Activated CD4-positive, alpha-beta T cell treated with anti-CD3 and anti-CD28 coated beads, Interleukin-2, amount 10 ng/mL, durations not matched to agents 24 days and 14 days (primary cell): ENCODE results near the gene TBC1D9. TPM values are rescaled to one million over a fixed set of nuclear protein-coding genes. Genes with fewer than 3 reads are reported as not detected.
A peak's percentile ranks its signal among the peaks of the same experiment; 100 is the strongest.
"Not testable (repeated sequence)": the region's sequence is repeated elsewhere in the genome, so short reads cannot be mapped to it uniquely, and the experiment has no call there.

Source experiments
- DNase-seq: peaks from one replicate; pipeline ENCODE4 v3.0.0; 2022
- H3K27ac Mint-ChIP-seq: one replicate; pipeline ENCODE4 v1.8.0; 2022; ENCODE audit warnings: mild to moderate bottlenecking, mixed read lengths
- H3K27me3 Mint-ChIP-seq: one replicate; pipeline ENCODE4 v1.8.0; 2022; ENCODE audit warnings: mixed read lengths
- H3K36me3 Mint-ChIP-seq: one replicate; pipeline ENCODE4 v1.8.0; 2022; ENCODE audit warnings: low read depth, mild to moderate bottlenecking, mixed read lengths
- H3K4me1 Mint-ChIP-seq: one replicate; pipeline ENCODE4 v1.8.0; 2021; ENCODE audit warnings: mixed read lengths
- H3K4me3 Mint-ChIP-seq: one replicate; pipeline ENCODE4 v1.8.0; 2022; ENCODE audit warnings: mild to moderate bottlenecking, moderate library complexity, mixed read lengths
- H3K9me3 Mint-ChIP-seq: one replicate; pipeline ENCODE4 v1.8.0; 2021; ENCODE audit warnings: mixed read lengths
- intact Hi-C: fragments of 100-400 bp; cut with micrococcal nuclease; formaldehyde crosslinking; loops from one replicate; pipeline ENCODE4 v1.15.1; 2023
- total RNA-seq: library from RNA; stranded (reverse); gene quantifications from 2 replicates; pipeline ENCODE4 v1.2.3, GENCODE V29; 2022

TBC1D9 gene
- total RNA-seq, result not detected in 2 replicates

- DNase-seq, result no peak
- intact Hi-C loops, result no loop called here
- peak within 1 kb of the TSS; percentile 42 for H3K4me3 Mint-ChIP-seq
- H3K9me3 Mint-ChIP-seq, result no peaks in the 10 kb centered on the region
- no peak within 1 kb of the TSS for H3K27ac Mint-ChIP-seq
- no peaks in the 10 kb centered on the region for H3K36me3 Mint-ChIP-seq
- no peaks in the 10 kb centered on the region for H3K4me1 Mint-ChIP-seq
- peaks cover 56% of the 10 kb centered on the region for H3K27me3 Mint-ChIP-seq
These were observed at the start of gene TBC1D9 for GRCh38 chr4:140756319-140757231. TBC1D9 (minus strand) TSS chr4:140756385; CDS start chr4:140756045, 340 bp downstream.

GRCh38 chr4:140805293-140805692 lies 49.1 kb upstream of the TBC1D9 start:
- Mint-ChIP-seq H3K27ac (no peak overlapping the region), H3K27me3 (peaks cover 2% of the 10 kb centered on the region), H3K4me3 (no peak overlapping the region), H3K9me3 (no peaks in the 10 kb centered on the region), H3K36me3 (no peaks in the 10 kb centered on the region), H3K4me1 (no peaks in the 10 kb centered on the region)
- intact Hi-C loops, result no loop called here
- no peak for DNase-seq

GRCh38 chr4:140802591-140802990 lies 46.4 kb upstream of the TBC1D9 start:
- H3K27ac Mint-ChIP-seq, result no peak overlapping the region
- no peak for DNase-seq
- no peaks in the 10 kb centered on the region for H3K36me3 Mint-ChIP-seq
- H3K27me3 Mint-ChIP-seq, result peaks cover 2% of the 10 kb centered on the region
- intact Hi-C loops, result no loop called here
- H3K4me1 Mint-ChIP-seq, result no peaks in the 10 kb centered on the region
- H3K4me3 Mint-ChIP-seq, result no peak overlapping the region
- H3K9me3 Mint-ChIP-seq, result no peaks in the 10 kb centered on the region

- intact Hi-C loops, result no loop called here
- H3K4me1 Mint-ChIP-seq, result no peaks in the 10 kb centered on the region
- H3K4me3 Mint-ChIP-seq, result no peak overlapping the region
- H3K27ac Mint-ChIP-seq, result no peak overlapping the region
- no peaks in the 10 kb centered on the region for H3K9me3 Mint-ChIP-seq
- no peak for DNase-seq
- H3K36me3 Mint-ChIP-seq, result no peaks in the 10 kb centered on the region
- peaks cover 2% of the 10 kb centered on the region for H3K27me3 Mint-ChIP-seq
These were observed 44.5 kb upstream of the TBC1D9 start for GRCh38 chr4:140800666-140801065.

GRCh38 chr4:140799686-140800225 lies 43.6 kb upstream of the TBC1D9 start:
- Mint-ChIP-seq H3K27ac (no peak overlapping the region), H3K36me3 (no peaks in the 10 kb centered on the region), H3K9me3 (no peaks in the 10 kb centered on the region), H3K27me3 (peaks cover 2% of the 10 kb centered on the region), H3K4me1 (no peaks in the 10 kb centered on the region), H3K4me3 (no peak overlapping the region)
- no peak for DNase-seq
- intact Hi-C loops, result no loop called here

GRCh38 chr4:140793291-140793690 lies 37.1 kb upstream of the TBC1D9 start:
- Mint-ChIP-seq H3K36me3 (no peaks in the 10 kb centered on the region), H3K27me3 (peaks cover 2% of the 10 kb centered on the region), H3K27ac (no peak overlapping the region), H3K4me3 (no peak overlapping the region), H3K9me3 (no peaks in the 10 kb centered on the region), H3K4me1 (no peaks in the 10 kb centered on the region)
- intact Hi-C loops, result no loop called here
- no peak for DNase-seq

GRCh38 chr4:140790765-140791164 lies 34.6 kb upstream of the TBC1D9 start:
- Mint-ChIP-seq H3K27ac (no peak overlapping the region), H3K9me3 (no peaks in the 10 kb centered on the region), H3K36me3 (no peaks in the 10 kb centered on the region), H3K27me3 (peaks cover 2% of the 10 kb centered on the region), H3K4me1 (no peaks in the 10 kb centered on the region), H3K4me3 (no peak overlapping the region)
- no peak for DNase-seq
- intact Hi-C loops, result no loop called here

- no peak overlapping the region for H3K4me3 Mint-ChIP-seq
- no peaks in the 10 kb centered on the region for H3K36me3 Mint-ChIP-seq
- no peak for DNase-seq
- H3K27me3 Mint-ChIP-seq, result peaks cover 2% of the 10 kb centered on the region
- no peak overlapping the region for H3K27ac Mint-ChIP-seq
- H3K9me3 Mint-ChIP-seq, result no peaks in the 10 kb centered on the region
- no peaks in the 10 kb centered on the region for H3K4me1 Mint-ChIP-seq
- intact Hi-C loops, result no loop called here
These were observed 34.0 kb upstream of the TBC1D9 start for GRCh38 chr4:140790171-140790570.

GRCh38 chr4:140789759-140790158 lies 33.6 kb upstream of the TBC1D9 start:
- H3K4me1 Mint-ChIP-seq, result no peaks in the 10 kb centered on the region
- no peaks in the 10 kb centered on the region for H3K36me3 Mint-ChIP-seq
- H3K9me3 Mint-ChIP-seq, result no peaks in the 10 kb centered on the region
- intact Hi-C loops, result no loop called here
- no peak overlapping the region for H3K27ac Mint-ChIP-seq
- DNase-seq, result no peak
- H3K27me3 Mint-ChIP-seq, result peaks cover 2% of the 10 kb centered on the region
- H3K4me3 Mint-ChIP-seq, result no peak overlapping the region

GRCh38 chr4:140782787-140783186 lies 26.6 kb upstream of the TBC1D9 start:
- H3K4me3 Mint-ChIP-seq, H3K4me1 Mint-ChIP-seq, H3K36me3 Mint-ChIP-seq, H3K27ac Mint-ChIP-seq, H3K27me3 Mint-ChIP-seq, H3K9me3 Mint-ChIP-seq, DNase-seq, intact Hi-C loops: not testable (repeated sequence)

GRCh38 chr4:140781596-140781995 lies 25.4 kb upstream of the TBC1D9 start:
- intact Hi-C loops, result no loop called here
- Mint-ChIP-seq H3K4me1 (no peaks in the 10 kb centered on the region), H3K36me3 (no peaks in the 10 kb centered on the region), H3K27me3 (no peaks in the 10 kb centered on the region), H3K27ac (no peak overlapping the region), H3K9me3 (no peaks in the 10 kb centered on the region), H3K4me3 (no peak overlapping the region)
- DNase-seq, result no peak

GRCh38 chr4:140777894-140778293 lies 21.7 kb upstream of the TBC1D9 start:
- no peak overlapping the region for H3K4me3 Mint-ChIP-seq
- no peak for DNase-seq
- H3K27ac Mint-ChIP-seq, result no peak overlapping the region
- no peaks in the 10 kb centered on the region for H3K27me3 Mint-ChIP-seq
- intact Hi-C loops, result no loop called here
- H3K9me3 Mint-ChIP-seq, result no peaks in the 10 kb centered on the region
- H3K36me3 Mint-ChIP-seq, result no peaks in the 10 kb centered on the region
- no peaks in the 10 kb centered on the region for H3K4me1 Mint-ChIP-seq

- Mint-ChIP-seq H3K9me3 (no peaks in the 10 kb centered on the region), H3K4me1 (no peaks in the 10 kb centered on the region), H3K27ac (no peak overlapping the region), H3K4me3 (no peak overlapping the region), H3K36me3 (no peaks in the 10 kb centered on the region), H3K27me3 (no peaks in the 10 kb centered on the region)
- no peak for DNase-seq
- intact Hi-C loops, result no loop called here
These were observed 21.2 kb upstream of the TBC1D9 start for GRCh38 chr4:140777386-140777785.

GRCh38 chr4:140776556-140776955 lies 20.4 kb upstream of the TBC1D9 start:
- Mint-ChIP-seq H3K4me3 (no peak overlapping the region), H3K27ac (no peak overlapping the region), H3K9me3 (no peaks in the 10 kb centered on the region), H3K27me3 (no peaks in the 10 kb centered on the region), H3K4me1 (no peaks in the 10 kb centered on the region), H3K36me3 (no peaks in the 10 kb centered on the region)
- DNase-seq, result no peak
- intact Hi-C loops, result no loop called here
